HG02571 (cell line): Measurements from ENCODE around the gene VGF.

Experiments
- ATAC-seq: cut with Tn5 transposase; IDR thresholded peaks from one replicate; pipeline ENCODE4 v1.9.1; 2021; ENCODE audit warnings: mild to moderate bottlenecking, moderate library complexity; ENCODE audit not compliant: unreplicated experiment

Gene VGF

DNA sequence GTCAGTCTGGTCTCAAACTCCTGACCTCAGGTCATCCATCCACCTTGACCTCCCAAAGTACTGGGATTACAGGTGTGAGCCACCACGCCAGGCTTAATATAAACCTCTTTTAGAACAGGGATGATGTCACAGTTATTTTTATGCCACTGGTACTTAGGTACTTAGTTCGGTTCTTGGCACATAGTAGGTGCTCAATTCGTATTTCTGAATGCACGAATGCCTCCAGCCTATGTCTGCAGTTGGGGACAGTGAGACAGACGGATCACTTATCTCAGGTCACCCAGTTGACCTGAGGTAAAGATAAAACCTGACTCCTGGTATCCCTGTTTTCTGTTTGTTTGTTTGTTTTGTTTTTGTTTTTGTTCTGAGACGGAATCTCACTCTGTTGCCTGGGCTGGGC lies 20.8 kb upstream of the VGF start:
- ATAC-seq: no peak

DNA sequence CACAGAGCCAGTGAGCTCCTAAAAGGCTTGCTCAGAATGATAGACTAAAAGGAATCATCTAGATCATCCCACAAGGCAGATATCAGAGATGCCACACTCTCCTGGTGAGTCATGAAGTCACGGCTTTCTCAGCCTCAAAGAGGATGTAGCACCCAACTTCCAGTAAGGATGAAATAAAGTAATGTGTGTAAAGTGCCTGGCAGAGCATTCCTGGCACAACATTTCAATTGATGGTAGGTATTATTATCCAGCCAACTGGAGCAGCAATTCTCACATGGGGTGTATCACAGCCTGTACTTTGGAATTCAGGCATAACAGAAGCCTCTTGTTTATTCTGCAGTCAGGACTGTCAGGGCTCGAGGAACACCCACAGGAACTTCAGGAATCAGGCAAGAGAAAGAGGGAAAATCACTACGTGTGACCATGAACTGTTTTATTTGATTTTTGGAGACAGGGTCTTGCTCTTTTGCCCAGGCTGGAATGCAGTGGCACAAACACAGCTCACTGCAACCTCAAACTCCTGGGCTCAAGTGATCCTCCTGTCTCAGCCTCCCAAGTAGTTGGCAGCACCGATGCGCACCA lies 20.0 kb upstream of the VGF start:
- ATAC-seq: no peak

DNA sequence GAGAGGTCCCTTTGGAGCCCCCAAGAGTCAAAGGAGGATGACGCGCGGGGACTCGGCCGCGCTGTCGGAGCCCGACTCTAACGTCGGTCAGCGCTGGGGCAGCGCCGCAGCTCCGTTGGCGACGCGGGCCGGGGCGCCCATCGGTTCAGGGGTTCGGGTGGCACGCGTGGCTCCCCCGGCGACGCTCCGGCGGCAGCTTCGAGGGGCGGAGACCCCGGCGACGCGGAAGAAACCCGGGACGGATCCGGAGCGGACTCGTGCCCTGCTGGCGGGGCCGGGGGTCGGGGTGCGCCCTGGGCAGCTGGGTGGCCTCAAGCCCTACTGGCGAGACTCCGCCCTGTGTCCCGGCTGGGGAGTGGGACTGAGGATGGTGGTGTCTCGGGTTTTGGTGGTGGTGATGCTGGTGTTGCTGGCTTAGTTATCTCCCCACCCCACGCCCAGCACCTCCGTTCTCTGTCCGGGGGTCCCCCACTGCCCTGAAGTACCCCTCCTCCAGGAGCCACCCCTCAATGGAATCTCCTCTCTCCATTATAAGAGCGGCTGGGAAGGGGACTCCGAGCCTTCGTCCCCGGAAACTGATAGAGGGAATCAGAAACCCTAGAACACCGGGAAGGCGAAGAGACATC lies 14.9 kb upstream of the VGF start, which contains the start of gene NAT16:
Gene NAT16, minus strand, starts transcription at position 164 of the 626 bp plus-strand sequence. CDS start 5,486 bp downstream, outside the sequence.
- ATAC-seq: no peak

DNA sequence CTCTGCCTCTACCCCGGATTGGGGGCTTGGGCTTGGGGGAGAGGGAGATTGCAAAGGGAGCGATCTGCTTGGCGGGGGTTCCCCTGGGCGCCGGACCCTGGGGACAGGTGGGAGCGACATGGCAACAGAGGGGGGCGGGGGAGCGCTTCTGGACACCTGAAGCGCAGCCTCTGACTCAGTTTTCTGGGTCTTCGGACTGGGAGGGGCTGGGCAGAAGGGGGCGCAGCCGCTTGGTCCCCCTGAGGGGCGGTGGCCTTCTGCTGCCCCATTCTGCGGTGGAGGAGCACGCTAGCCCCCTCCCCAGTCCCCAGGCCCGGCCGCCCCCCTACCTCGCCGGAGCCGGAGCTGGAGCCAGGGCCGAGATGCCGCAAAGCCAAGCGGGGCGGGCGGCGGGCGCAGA lies 14.3 kb upstream of the VGF start:
- no peak for ATAC-seq

DNA sequence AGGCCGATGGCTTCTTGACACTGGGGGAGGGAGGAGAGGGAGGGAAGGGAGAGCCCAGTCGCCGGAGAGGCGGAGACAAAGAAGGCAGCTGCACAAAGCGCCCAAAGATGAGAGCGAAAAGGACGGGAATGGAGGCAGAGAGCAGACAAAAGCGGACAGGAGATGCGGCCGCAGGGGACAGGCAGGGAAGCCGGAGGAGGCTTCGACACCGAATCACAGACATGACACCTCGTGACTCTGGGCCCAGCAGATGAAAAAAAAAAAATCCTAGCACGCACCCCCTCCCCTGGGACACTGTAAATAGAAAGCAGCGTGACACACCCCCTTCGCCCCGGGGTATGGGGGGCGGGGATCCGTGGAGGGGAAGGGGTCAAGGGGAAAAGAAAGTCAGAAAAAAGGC lies 13.7 kb upstream of the VGF start:
- ATAC-seq: no peak

DNA sequence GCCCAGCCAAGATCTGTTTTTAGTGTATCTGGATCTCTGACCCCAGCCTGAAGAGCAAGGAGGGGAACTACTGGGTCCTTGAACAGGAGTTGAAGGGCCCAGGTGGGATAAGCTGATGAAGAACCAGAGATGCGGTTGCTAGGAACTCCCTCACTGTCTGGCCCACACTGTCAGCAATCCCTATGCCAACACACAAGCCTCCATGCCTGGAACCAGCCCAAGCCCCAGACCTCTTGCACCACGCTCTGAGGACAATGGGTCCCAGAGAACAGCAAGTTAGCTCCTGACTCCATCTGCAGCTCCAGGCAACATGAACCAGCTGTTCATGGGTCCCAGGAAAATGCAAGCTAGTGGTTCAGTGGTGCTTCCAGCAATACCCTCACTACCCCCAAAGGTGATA lies 12.3 kb upstream of the VGF start:
- ATAC-seq: no peak

DNA sequence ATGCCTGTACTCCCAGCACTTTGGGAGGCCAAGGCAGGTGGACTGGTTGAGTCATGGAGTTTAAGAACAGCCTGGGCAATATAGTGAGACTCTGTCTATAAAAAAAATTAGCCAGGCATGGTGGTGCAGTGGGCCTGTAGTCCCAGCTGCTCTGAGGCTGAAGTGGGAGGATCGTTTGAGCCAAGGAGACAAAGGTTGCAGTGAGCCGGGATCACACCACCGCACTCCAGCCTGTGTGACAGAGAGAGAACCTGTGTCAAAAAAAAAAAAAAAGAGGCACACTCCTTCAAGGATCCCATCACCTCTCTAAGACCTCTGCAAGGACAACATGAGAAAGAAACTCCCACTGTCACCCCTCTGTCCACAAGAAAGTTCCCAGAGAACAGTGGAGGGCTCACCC lies 10.3 kb upstream of the VGF start:
- ATAC-seq: no peak

DNA sequence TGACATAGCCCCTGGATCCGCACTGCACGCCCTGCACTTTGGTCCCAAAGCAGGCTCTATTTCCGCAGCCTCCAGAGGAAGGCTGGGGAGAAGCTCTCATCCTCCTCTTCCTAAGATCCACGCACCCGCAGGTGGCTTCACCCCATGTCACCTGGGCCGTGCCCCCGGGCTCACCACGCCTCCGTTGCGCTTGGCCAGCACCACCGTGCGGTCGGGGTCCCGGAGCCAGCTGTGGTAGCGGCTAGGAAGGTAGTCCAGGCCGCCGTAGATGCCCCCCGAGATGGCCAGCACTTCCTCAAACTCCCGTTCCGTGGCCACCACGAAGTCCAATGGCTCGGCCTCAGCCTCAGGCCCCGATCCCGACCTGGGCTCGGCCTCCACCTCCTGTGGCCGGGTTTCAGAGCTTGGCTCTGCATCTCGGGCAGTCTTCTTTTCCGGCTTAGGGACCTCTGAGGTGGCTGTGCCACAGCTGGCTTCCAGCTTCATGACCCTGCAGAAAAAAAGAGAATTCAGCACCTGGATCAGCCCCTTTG lies 9.0 kb upstream of the VGF start:
- ATAC-seq: no peak

DNA sequence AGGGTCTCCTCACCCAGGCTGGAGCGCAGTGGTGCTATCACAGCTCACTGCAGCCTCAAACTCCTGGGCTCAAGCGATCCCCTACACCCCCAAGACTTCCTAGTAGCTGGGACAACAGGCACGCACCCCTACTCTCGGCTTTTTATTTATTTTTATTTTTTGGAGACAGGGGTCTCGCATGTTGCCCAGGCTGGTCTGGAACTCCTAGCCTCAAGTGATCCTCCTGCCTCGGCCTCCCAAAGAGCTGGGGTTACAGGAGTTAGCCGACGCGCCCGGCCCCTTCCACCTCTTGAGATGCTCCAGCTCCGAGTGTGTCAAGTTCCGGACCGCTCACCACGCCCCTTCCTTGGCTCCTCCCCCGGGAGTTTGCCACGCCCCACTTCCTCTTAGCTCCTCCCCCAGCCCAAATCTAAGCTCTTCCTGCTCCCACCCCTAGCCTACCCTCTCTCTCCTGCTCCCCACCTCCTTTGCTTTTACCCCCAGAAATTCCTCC lies 8.4 kb upstream of the VGF start:
- ATAC-seq: no peak

DNA sequence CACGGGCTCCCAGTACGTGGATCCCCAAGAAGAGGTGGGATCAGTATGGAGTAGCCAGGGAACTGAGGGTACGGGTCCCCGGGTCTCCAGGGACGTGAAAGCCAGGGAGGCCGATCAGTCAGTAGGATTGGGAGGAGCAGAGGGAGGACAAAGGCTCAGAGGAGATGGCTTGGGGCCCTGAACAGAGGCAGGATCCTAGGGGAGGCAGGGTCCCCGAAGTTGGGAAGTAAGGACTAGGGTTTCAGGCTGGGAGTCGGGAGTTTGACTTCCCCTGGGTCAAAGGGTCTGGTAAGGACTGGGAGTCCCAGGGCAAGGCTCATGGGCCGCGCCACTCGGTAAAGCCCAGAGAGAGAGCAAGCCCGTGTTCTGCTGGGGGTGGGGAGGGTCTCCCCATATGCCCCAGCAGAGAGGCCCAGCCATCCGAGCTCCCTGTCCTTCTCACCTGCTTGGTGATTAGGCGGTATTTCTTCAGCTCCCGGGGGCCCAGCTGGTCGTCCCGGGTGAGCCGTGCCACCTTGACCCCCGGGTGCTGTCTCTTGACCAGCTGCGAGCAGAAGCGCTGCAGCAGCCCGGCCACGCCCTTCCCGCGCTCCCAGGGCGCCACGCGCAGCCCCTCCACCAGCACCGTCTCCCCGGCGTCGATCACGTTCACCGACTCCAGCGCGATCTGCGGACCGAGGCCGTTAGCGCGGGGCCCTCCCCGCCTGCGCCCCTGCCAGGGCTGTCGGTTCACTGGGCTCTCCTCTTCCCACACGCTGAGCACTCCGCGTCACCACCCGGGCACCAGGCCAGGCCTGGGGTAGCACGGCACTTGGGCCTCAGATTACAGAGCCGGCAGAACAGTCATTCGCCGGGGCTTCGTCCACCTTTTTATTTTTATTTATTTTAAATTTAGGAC lies 7.7 kb upstream of the VGF start:
- no peak for ATAC-seq

DNA sequence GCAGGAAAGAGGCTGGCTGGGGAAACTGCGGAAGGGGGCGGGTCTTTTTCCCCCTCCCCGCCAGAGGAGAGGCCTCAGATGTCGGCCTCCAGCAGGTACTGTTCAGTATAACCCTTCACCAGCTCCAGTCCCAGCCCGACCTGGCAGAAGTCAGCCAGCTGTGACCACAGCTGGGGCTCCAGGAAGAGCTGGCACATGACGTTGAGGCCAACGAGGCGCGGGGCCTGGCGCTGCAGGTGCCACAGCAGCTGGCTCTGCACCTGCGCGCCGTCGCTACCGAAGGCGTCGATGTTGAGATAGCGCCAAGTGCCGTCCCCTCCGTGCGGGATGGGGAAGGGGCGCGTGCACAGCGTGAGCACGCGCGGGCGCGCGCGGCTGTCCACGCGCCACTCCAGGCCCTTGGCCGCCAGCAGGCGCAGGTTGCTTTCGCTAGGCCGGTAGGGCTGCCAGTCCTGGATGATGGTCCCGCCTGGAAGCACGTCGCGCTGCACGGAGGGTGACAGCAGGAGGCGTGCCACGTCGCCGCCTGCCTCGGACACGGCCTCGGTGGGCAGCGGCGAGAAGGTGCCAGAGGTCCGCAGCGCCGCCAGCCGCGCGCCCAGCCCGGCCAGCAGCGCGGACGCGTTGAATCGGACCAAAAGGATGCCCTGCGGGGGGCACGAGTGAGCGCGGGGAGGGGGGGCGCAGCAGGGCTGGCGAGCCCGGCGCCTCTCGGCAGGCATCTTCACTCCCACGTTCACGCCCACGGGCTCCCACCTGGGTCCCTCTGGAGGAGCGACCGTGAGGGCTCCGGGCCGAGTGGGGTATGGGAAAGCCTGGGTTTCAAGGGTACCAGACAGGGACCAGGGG lies 6.9 kb upstream of the VGF start:
- ATAC-seq: no peak

DNA sequence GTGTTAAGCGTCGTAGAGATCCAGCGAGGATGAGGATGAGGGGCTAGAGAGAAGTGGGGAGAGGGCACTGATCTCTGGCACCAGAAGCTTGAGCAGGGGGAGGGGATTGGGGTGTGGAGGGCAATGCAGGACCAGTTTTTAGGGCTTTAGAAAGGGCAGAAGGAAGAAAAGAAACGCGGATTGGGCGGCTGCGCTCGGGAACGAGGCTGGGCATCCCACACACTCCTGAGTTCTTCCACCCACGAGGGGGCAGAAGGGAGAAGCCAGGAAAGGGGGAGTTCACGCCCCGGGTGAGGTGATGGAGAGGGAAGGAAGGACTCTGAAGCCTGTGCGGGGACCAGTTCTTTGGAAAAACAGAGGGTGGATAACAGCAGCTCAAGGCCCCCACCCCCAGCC lies 6.1 kb upstream of the VGF start:
- no peak for ATAC-seq

DNA sequence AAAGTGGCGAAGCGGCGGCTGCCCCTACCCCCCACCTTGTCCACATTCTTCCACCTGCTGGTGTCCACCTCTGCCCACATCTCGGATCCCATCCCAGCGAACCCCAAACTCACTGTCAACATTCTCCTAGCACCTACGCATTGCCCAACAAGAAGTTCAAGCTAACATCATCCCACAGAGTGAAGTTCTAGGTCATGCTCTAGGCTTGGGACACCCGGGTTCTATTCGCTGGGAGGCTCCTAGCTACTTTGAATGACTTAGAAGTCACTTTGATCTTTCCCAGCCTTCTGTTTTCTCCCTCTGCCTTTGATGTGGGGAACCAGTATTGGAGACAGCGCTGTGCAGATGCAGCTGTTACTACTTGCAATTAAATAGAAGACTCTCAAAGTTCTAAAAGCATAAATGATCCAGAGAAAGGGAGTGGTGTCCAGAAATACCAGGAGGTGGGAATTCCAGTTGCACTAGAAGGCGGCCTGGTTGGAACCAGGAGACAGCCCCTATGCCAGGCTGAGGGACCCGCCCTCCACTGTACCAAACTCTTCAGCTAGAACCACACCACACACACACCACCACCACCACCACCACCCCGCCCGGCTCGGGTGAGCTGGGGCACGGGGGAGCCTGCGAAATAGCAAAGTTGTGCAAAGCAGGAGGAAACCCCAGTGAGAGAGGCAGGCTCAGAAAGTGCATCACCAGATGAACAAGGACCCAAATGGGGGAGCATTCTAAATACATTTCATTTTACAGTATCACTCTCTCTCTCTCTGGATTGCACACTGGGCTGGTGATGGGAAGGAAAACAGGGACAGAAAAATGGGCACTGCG lies 5.5 kb upstream of the VGF start:
- no peak for ATAC-seq

DNA sequence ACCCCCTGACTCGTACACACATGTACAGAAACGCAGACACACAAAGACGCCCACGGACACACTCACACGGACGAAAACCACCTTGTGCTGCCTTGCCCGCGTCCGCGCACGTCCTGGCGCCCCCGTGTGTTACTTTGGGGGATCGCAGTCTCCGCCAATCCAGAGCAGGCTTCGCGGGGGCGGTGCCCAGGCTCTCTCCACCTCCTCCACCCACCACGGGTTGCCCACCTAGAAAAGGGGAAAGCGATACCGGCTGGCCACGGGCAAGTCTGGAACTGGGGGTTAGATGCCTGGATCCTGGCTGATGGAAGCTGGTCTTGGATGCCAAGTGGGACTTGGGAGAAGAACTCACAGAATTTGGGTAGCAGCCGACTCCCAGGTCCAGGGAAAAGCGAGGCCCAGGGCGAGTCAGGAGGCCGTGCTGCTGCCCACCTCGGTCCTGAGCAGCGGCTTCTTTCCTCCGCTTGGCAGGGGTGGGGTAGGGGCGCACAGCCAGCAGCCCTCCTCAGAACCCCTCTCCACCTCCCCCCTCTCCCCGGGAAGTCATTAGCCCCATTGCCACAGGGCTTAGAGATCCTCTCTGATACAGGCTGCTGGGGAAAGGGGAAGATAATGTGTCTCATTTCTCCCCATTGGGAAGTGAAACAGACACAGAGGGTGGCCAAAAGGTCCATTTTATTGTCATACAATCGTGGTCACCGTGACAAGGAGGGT lies 4.6 kb upstream of the VGF start:
- no peak for ATAC-seq

DNA sequence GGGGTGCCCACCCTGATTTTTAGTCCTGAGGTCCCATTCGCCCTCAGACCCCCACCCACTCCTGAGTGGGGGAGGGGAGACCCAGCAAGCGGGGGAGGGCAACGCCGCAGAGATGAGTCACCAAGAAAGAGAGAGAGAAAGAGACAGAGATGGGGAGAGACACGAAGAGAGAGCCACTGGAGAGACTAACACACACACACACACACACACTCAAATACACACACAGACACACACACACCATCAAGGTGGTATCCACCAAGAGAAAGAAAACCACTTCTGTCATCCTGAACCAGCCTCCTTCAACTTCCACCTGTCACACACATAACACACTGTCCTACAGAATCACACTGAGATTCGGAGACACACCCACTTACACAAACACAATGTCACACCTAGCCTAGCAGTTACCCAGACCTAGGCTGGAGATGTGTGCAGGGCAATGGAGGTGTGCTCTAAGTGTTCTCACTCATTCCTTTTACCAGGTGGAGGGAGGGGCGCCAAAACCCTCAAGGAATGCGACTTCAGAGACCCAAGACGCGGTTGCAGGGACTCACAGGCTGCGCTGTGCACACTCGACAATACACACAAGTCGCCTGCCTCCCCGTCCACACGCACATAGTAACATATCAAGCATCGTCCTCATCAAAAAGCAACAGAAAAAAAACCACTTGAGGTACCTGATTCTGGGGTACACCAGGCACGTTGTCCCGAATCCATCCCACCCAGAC lies 3.9 kb upstream of the VGF start:
- no peak for ATAC-seq

DNA sequence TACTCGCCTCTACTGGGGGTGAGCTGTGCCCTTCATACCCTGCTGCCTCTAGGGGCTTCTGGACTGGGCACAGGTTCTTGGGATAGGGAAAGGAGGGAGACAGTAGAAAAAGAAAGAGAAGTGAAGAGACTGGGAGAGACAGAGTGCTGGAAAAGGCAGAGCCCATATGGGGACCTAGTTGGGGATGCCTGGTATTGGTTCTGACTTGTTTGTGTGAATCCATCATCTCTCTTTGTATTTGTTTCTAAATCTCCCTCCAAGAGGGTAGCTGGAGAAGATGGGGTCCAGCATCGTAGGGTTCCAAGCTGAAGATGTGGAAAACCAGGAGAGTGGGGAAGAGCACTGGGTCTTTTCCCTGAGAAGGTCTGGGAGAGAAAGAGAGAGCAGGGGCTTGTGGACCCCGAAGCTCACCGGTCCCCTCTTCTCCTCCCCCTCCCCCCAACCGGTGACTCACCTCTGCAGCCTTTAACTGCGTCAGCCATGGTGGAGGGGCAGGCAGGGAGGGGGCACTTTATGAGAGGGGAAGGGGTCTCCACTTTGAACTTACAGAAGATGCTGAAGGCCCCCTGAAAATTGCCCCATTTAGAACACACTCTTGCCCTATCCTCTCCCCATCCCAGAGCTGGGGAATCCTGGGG lies 3.2 kb upstream of the VGF start:
- no peak for ATAC-seq

DNA sequence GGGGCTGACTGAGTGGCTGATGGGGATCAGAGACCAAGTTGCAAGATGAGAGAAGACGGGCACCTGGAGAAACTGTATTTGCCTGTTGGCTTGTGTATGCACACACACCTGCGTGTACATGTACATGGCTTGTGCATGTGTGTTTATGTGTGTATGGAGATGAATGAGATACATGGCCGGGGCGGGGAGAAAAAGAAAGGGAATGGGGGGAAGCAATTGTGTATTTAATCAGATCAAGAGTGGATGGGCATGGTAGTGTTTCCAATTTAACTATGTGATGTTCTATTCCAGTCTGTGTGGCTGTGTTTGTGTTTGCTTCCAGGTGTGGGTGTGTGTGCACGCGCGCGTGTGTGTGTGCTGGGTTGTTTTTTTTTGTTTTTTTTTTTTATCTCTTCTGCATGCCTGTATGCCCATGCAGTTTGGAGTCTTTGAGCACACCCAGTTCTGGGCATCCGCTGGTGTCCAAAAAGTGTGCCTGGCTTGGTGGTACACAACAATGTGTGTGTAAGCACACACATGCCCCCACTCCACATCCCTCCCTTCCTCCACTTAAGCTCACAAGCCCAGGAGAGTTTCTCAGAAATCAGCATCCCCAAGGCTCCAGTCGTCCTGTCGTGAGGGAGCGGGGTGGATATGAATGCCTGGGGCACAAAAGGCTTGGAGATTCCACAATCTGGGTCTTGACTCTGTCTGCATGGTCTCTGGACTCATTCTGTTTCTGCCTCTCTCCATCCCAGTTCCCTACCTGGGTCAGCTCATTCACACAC lies 2.5 kb upstream of the VGF start:
- ATAC-seq: no peak
